HG03135 (cell line): ENCODE results near the gene POLR3H.

ENCODE experiments used
- ATAC-seq: cut with Tn5 transposase; IDR thresholded peaks from one replicate; pipeline ENCODE4 v1.9.1; 2021; ENCODE audit warnings: mild to moderate bottlenecking, moderate library complexity; ENCODE audit not compliant: unreplicated experiment

Gene POLR3H

GRCh38 chr22:41488076-41488475 lies 56.2 kb downstream of the POLR3H start:
- no peak for ATAC-seq

GRCh38 chr22:41487037-41487935 lies 57.0 kb downstream of the POLR3H start:
- ATAC-seq: no peak

- ATAC-seq: no peak
These were observed 59.2 kb downstream of the POLR3H start for GRCh38 chr22:41485033-41485432.

- no peak for ATAC-seq
These were observed 61.8 kb downstream of the POLR3H start for GRCh38 chr22:41482319-41482935.

GRCh38 chr22:41481925-41482318 lies 62.3 kb downstream of the POLR3H start:
- ATAC-seq: no peak

GRCh38 chr22:41481131-41481830 lies 63.0 kb downstream of the POLR3H start:
- no peak for ATAC-seq

GRCh38 chr22:41480397-41480735 lies 63.9 kb downstream of the POLR3H start:
- ATAC-seq: no peak

GRCh38 chr22:41479671-41480396 lies 64.4 kb downstream of the POLR3H start:
- ATAC-seq: no peak

- no peak for ATAC-seq
These were observed 65.3 kb downstream of the POLR3H start for GRCh38 chr22:41478891-41479521.

- ATAC-seq: no peak
These were observed 65.8 kb downstream of the POLR3H start for GRCh38 chr22:41478473-41478872.
